Stimulated activated effector memory CD8-positive, alpha-beta T cell treated with anti-CD3 and anti-CD28 coated beads, Interleukin-12 subunit alpha, Interleukin-12 subunit beta, amount 100 ng/mL, for 72 hours (primary cell): ENCODE measurements around the gene BAD.

ENCODE experiments used
- ATAC-seq: fragments of 150-1000 bp; cut with Tn5 transposase; 2 replicates; pipeline ENCODE4 v1.10.0; 2021
- DNase-seq, 2 donors: peaks; one replicate each; pipeline ENCODE4 v3.0.0; 2021 to 2022; ENCODE audit warnings: low spot score in 2 of 2
- H3K27ac Mint-ChIP-seq: one replicate; pipeline ENCODE4 v1.8.0; 2022; ENCODE audit warnings: mild to moderate bottlenecking, mixed read lengths
- H3K36me3 Mint-ChIP-seq: one replicate; pipeline ENCODE4 v1.8.0; 2022; ENCODE audit warnings: mild to moderate bottlenecking, mixed read lengths
- H3K4me1 Mint-ChIP-seq: one replicate; pipeline ENCODE4 v1.8.0; 2022; ENCODE audit warnings: mixed read lengths
- H3K4me3 Mint-ChIP-seq: one replicate; pipeline ENCODE4 v1.8.0; 2022; ENCODE audit warnings: mild to moderate bottlenecking, mixed read lengths
- H3K9me3 Mint-ChIP-seq: one replicate; pipeline ENCODE4 v1.8.0; 2022; ENCODE audit warnings: mixed read lengths

BAD gene

DNA sequence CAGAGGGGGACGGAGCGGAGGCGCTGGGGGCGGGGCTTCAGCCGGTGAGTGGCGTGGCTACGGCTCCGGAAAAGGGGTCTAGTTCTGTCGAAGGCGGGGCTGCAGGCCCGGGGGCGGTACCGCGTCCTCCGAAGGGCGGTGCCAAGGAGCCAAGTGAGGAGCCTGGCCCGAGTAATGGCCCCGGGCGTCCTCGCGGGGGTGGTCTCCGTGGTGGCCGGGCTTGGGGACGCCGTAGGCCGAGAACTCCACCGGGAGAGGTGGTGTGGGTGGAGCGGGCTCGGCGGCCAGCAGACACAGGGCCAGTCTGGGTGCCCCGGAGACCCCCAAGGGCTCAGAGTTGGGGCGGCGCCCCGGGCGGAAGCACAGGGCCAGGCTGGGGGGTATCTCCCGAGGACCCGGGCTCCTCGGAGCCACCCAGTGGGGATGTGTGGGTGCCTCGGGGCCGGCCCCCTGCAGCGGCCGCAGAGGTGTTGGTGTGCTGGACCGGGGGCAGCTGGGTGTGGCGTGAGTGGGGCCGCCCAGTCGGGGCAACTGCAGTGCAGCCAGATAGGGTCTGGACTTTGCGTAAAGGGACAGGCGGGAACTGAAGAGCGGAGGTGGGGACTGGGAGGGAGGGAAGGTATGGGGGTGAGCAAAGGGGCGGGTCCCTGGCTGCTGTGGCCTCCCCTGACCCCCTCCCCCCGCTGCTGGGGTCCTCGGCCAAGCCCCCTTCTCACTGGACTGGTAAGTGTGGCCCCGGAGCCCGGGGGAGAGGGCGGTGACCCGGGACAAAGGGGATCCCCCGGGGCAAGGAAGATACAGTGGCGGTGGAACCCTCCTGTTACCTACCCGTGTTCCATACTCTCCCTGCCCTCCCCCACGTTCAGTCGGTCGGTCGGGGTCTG, 42.7 kb downstream of the BAD start:
- Mint-ChIP-seq H3K4me3 (peak overlapping the region; percentile 95), H3K9me3 (no peaks in the 10 kb centered on the region), H3K36me3 (peaks cover 87% of the 10 kb centered on the region), H3K27ac (peak overlapping the region; percentile 95), H3K4me1 (peaks cover 39% of the 10 kb centered on the region)
- peak; percentile 6 for ATAC-seq
- DNase-seq = peak in 1 of 2 donors; percentile 33

DNA sequence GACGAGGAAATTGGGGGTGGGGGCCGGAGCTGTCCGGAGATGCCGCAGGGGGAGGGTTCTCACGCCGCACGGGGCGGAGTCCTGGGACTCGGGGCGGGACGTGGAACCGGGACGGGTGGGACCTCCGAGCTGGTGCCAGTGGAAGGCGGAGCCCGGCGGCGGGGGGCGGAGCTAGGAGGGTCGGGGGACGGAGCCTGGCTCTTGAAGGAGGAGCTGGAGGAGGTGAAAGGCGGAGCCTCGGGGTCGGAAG, 43.3 kb downstream of the BAD start:
- ATAC-seq (peak; percentile 85), DNase-seq (peak; percentile 99 to 100)
- peaks cover 39% of the 10 kb centered on the region for H3K4me1 Mint-ChIP-seq
- H3K9me3 Mint-ChIP-seq = no peaks in the 10 kb centered on the region
- peak overlapping the region; percentile 95 for H3K27ac Mint-ChIP-seq
- peak overlapping the region; percentile 95 for H3K4me3 Mint-ChIP-seq
- peaks cover 90% of the 10 kb centered on the region for H3K36me3 Mint-ChIP-seq

GRCh38 chr11:64240435-64241240, 43.8 kb downstream of the BAD start, which contains the start of gene FKBP2:
FKBP2 (plus strand) TSS chr11:64241095; CDS start chr11:64242388, 1,293 bp downstream.
- H3K4me3 Mint-ChIP-seq = peak within 1 kb of the TSS; percentile 95
- H3K27ac Mint-ChIP-seq = peak within 1 kb of the TSS; percentile 95
- H3K4me1 Mint-ChIP-seq = peaks cover 41% of the 10 kb centered on the region
- peaks cover 90% of the 10 kb centered on the region for H3K36me3 Mint-ChIP-seq
- ATAC-seq = peak; percentile 75
- DNase-seq = peak; percentile 97 to 98
- no peaks in the 10 kb centered on the region for H3K9me3 Mint-ChIP-seq

GRCh38 chr11:64239662-64240434, 44.6 kb downstream of the BAD start:
- DNase-seq (no peak), ATAC-seq (no peak)
- Mint-ChIP-seq H3K4me3 (peak overlapping the region; percentile 95), H3K27ac (peak overlapping the region; percentile 95), H3K36me3 (peaks cover 90% of the 10 kb centered on the region), H3K4me1 (peaks cover 49% of the 10 kb centered on the region), H3K9me3 (no peaks in the 10 kb centered on the region)

DNA sequence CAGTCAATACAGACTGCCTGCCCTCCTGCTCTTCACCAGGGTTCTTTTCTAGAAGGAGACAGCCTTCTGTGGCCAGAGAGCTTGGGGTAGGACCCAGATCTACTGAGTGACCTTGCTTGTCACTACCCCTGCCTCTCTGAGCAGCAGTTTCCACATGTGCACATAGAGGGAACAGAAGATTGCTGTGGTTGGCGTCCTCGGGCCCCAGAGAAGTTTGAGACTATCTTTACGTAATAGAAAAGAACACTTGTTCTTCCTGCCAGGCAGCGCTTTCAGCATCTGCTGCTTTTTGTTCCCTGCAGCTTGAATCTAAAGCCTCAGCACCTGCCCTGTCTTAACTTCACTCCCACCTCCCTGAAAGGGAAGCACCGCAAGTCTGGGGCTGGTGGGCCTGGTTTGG, 45.5 kb downstream of the BAD start:
- Mint-ChIP-seq H3K4me3 (no peak overlapping the region), H3K27ac (peak overlapping the region; percentile 68), H3K36me3 (peaks cover 81% of the 10 kb centered on the region), H3K4me1 (peaks cover 48% of the 10 kb centered on the region), H3K9me3 (no peaks in the 10 kb centered on the region)
- ATAC-seq = no peak
- no peak for DNase-seq

GRCh38 chr11:64238076-64238475, 46.4 kb downstream of the BAD start:
- Mint-ChIP-seq H3K36me3 (peaks cover 72% of the 10 kb centered on the region), H3K4me3 (no peak overlapping the region), H3K27ac (peak overlapping the region; percentile 68), H3K4me1 (peaks cover 39% of the 10 kb centered on the region), H3K9me3 (no peaks in the 10 kb centered on the region)
- ATAC-seq (no peak), DNase-seq (no peak)

- Mint-ChIP-seq H3K36me3 (peaks cover 66% of the 10 kb centered on the region), H3K9me3 (no peaks in the 10 kb centered on the region), H3K4me1 (peaks cover 39% of the 10 kb centered on the region), H3K4me3 (no peak overlapping the region), H3K27ac (peak overlapping the region; percentile 68)
- no peak for DNase-seq
- no peak for ATAC-seq
These were observed 46.9 kb downstream of the BAD start for GRCh38 chr11:64237484-64237951.

GRCh38 chr11:64235437-64236161, 48.9 kb downstream of the BAD start:
- Mint-ChIP-seq H3K4me1 (peaks cover 38% of the 10 kb centered on the region), H3K9me3 (no peaks in the 10 kb centered on the region), H3K36me3 (peaks cover 47% of the 10 kb centered on the region), H3K4me3 (peak overlapping the region; percentile 81), H3K27ac (peak overlapping the region; percentile 73)
- ATAC-seq (no peak), DNase-seq (no peak)

DNA sequence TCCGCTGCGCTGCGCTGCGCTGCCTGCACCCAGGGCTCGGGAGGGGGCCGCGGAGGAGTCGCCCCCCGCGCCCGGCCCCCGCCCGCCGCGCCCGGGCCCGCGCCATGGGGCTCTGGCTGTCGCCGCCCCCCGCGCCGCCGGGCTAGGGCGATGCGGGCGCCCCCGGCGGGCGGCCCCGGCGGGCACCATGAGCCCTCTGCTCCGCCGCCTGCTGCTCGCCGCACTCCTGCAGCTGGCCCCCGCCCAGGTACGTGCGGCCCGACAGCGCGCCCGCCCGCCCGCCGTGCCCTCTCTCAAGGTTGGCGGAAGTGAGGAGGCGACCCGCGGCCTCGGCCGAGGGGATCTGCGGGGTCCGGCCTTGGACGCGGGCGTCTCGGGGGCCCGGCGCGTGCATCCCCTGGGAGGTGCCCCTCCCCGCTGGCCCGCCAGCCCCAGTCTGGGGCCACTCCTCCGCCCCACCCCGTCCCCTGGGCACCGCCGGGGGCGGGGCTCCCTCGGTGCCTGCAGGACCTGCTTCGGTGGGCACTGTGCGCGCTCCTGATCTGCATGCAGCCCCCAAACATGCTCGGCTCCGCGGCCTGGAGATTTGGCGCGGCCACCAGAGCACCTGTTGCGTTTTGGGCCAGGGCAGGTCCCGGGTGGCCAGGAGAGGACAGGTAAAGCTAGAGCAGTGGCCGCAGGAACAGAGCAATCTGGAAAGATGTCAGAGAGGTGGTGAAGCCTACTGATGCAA, 49.7 kb downstream of the BAD start:
- Mint-ChIP-seq H3K9me3 (no peaks in the 10 kb centered on the region), H3K4me3 (peak overlapping the region; percentile 81), H3K4me1 (peaks cover 34% of the 10 kb centered on the region), H3K36me3 (peaks cover 40% of the 10 kb centered on the region), H3K27ac (peak overlapping the region; percentile 73)
- ATAC-seq (peak; percentile 68), DNase-seq (peak; percentile 52 to 78)

GRCh38 chr11:64233913-64234586, 50.4 kb downstream of the BAD start, which contains the start of gene VEGFB:
VEGFB (plus strand) TSS chr11:64234584; CDS start chr11:64234834, 250 bp downstream.
- peak within 1 kb of the TSS; percentile 73 for H3K27ac Mint-ChIP-seq
- peak within 1 kb of the TSS; percentile 81 for H3K4me3 Mint-ChIP-seq
- DNase-seq (peak; percentile 58 to 80), ATAC-seq (peak; percentile 68)
- H3K4me1 Mint-ChIP-seq = peaks cover 38% of the 10 kb centered on the region
- H3K36me3 Mint-ChIP-seq = peaks cover 41% of the 10 kb centered on the region
- H3K9me3 Mint-ChIP-seq = no peaks in the 10 kb centered on the region

DNA sequence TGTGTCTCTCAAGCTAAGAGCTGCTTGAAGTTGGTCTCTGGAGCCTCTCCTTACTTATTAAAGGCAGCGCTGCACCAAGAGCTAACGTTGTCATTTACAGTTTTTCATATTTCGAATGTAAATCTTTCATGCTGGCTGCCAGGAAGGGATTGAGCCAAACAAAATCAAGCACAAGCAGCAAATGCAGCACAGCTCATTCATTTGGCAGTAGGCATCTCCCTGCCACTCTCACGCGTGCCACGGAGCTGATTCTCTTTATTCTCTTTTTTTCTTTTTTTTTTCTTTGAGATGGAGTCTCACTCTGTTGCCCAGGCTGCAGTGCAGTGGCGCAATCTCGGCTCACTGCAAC, 51.5 kb downstream of the BAD start:
- no peak for DNase-seq
- Mint-ChIP-seq H3K4me3 (peak overlapping the region; percentile 77), H3K9me3 (no peaks in the 10 kb centered on the region), H3K4me1 (peaks cover 40% of the 10 kb centered on the region), H3K36me3 (peaks cover 43% of the 10 kb centered on the region), H3K27ac (peak overlapping the region; percentile 61)
- ATAC-seq = no peak

GRCh38 chr11:64232182-64232966, 52.1 kb downstream of the BAD start:
- Mint-ChIP-seq H3K4me1 (peaks cover 45% of the 10 kb centered on the region), H3K36me3 (peaks cover 38% of the 10 kb centered on the region), H3K9me3 (no peaks in the 10 kb centered on the region), H3K27ac (peak overlapping the region; percentile 61), H3K4me3 (peak overlapping the region; percentile 77)
- no peak for ATAC-seq
- DNase-seq = no peak

DNA sequence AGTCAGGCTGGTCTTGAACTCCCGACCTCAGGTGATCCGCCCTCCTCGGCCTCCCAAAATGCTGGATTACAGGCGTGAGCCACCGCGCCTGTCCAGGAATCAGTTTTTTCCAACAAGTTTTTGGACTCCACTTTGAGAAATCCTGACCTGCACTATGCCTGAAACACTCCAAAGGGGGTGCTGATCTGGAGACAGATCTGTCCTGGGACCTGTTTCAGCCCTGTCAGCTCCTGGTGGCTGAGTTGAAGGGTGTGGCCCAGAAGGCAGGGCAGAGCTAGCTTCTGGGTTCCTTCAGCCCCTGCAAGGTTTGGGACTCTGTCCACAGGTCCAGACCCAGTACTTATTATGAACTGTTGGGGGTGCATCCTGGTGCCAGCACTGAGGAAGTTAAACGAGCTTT, 52.9 kb downstream of the BAD start:
- Mint-ChIP-seq H3K27ac (peak overlapping the region; percentile 61), H3K4me3 (peak overlapping the region; percentile 77), H3K9me3 (no peaks in the 10 kb centered on the region), H3K4me1 (peaks cover 52% of the 10 kb centered on the region), H3K36me3 (peaks cover 29% of the 10 kb centered on the region)
- no peak for ATAC-seq
- DNase-seq = no peak
